Neural crest cell (in vitro differentiated cells): Measurements from ENCODE around the gene SPG11. TPM values are rescaled to one million over a fixed set of nuclear protein-coding genes. Genes with fewer than 3 reads are reported as not detected.

Source experiments
- DNase-seq: peaks from one replicate; pipeline ENCODE4 v3.0.0; 2021; ENCODE audit warnings: low read depth, mixed read lengths, low spot score
- H3K27ac Mint-ChIP-seq: one replicate; pipeline ENCODE4 v1.8.0; 2021; ENCODE audit warnings: mild to moderate bottlenecking, mixed read lengths; ENCODE audit not compliant: unreplicated experiment
- H3K27me3 Mint-ChIP-seq: 2 replicates; pipeline ENCODE4 v1.8.0; 2021; ENCODE audit warnings: low read depth, mild to moderate bottlenecking, mixed read lengths
- H3K36me3 Mint-ChIP-seq: 2 replicates; pipeline ENCODE4 v1.8.0; 2021; ENCODE audit warnings: low read depth, mild to moderate bottlenecking, mixed read lengths
- H3K4me1 Mint-ChIP-seq: 2 replicates; pipeline ENCODE4 v1.8.0; 2021; ENCODE audit warnings: mixed read lengths
- H3K4me3 Mint-ChIP-seq: one replicate; pipeline ENCODE4 v1.8.0; 2021; ENCODE audit warnings: mild to moderate bottlenecking, mixed read lengths
- H3K9me3 Mint-ChIP-seq: 2 replicates; pipeline ENCODE4 v1.8.0; 2021; ENCODE audit warnings: mixed read lengths
- total RNA-seq: library from RNA; stranded (reverse); gene quantifications from 2 replicates; pipeline ENCODE4 v1.2.1, GENCODE V29; 2021
- TF ChIP-seq, protein P1 (sequence below): fragments of 200-600 bp; sonication (generic); conservative IDR thresholded peaks from 2 replicates; pipeline ENCODE4 v1.5.0; 2021; ENCODE audit warnings: antibody characterized with exemption, mild to moderate bottlenecking

The SPG11 gene
- total RNA-seq, 1 donor from 2014 or later: 61.7 TPM

GRCh38 chr15:44623178-44623577, 40.3 kb downstream of the SPG11 start:
- Mint-ChIP-seq H3K27ac (no peak overlapping the region), H3K9me3 (no peaks in the 10 kb centered on the region), H3K27me3 (no peaks in the 10 kb centered on the region), H3K4me3 (no peak overlapping the region), H3K4me1 (no peaks in the 10 kb centered on the region), H3K36me3 (peaks cover 3% of the 10 kb centered on the region)
- TF ChIP-seq, protein P1, sequence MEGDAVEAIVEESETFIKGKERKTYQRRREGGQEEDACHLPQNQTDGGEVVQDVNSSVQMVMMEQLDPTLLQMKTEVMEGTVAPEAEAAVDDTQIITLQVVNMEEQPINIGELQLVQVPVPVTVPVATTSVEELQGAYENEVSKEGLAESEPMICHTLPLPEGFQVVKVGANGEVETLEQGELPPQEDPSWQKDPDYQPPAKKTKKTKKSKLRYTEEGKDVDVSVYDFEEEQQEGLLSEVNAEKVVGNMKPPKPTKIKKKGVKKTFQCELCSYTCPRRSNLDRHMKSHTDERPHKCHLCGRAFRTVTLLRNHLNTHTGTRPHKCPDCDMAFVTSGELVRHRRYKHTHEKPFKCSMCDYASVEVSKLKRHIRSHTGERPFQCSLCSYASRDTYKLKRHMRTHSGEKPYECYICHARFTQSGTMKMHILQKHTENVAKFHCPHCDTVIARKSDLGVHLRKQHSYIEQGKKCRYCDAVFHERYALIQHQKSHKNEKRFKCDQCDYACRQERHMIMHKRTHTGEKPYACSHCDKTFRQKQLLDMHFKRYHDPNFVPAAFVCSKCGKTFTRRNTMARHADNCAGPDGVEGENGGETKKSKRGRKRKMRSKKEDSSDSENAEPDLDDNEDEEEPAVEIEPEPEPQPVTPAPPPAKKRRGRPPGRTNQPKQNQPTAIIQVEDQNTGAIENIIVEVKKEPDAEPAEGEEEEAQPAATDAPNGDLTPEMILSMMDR: no peak
- no peak for DNase-seq

DNA sequence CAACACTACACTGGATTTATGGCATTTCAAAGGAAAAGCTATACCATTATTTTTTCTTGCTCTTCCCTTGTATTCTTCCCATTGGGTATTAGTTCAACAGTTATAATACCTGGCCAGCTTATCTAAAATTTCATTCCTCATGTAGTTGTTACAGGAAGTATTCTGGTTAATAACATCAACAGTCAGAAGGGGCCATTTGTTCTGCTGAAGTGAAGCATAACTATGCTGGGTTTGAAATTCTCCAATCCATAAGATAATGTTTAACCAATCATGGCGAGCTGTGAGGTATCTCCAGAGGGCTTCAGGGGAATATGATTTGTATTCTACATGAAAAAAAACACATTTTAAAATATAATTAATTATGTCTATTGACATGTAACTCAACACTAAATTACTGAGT, 43.4 kb downstream of the SPG11 start:
- Mint-ChIP-seq H3K4me3 (no peak overlapping the region), H3K9me3 (peaks cover 5% of the 10 kb centered on the region), H3K4me1 (no peaks in the 10 kb centered on the region), H3K27me3 (no peaks in the 10 kb centered on the region), H3K27ac (no peak overlapping the region), H3K36me3 (peaks cover 14% of the 10 kb centered on the region)
- DNase-seq: no peak
- TF ChIP-seq, protein P1: no peak

DNA sequence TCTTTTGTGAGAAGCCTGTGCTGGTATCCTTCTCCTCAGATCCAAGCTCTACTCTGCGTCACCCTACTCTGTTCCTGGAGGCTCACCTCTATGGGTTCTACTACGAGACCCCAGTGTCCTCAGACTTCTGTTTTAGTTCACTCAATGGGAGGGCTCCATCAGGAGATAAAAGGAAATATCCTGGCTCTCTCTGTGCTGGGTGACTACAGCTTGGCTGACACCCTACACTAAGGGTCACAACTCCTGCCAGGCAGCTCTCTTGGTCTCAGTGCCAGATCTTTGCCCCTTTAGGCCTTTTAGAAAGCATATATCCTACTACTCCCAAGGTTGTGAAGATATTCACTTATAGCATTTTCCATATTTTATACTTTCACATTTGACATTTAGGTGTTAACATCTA, 46.5 kb downstream of the SPG11 start:
- TF ChIP-seq, protein P1: no peak
- peaks cover 5% of the 10 kb centered on the region for H3K9me3 Mint-ChIP-seq
- no peak for DNase-seq
- peaks cover 20% of the 10 kb centered on the region for H3K36me3 Mint-ChIP-seq
- no peak overlapping the region for H3K27ac Mint-ChIP-seq
- no peaks in the 10 kb centered on the region for H3K4me1 Mint-ChIP-seq
- H3K4me3 Mint-ChIP-seq: no peak overlapping the region
- H3K27me3 Mint-ChIP-seq: no peaks in the 10 kb centered on the region

- Mint-ChIP-seq H3K36me3 (peaks cover 20% of the 10 kb centered on the region), H3K27me3 (no peaks in the 10 kb centered on the region), H3K9me3 (no peaks in the 10 kb centered on the region), H3K27ac (no peak overlapping the region), H3K4me1 (no peaks in the 10 kb centered on the region), H3K4me3 (no peak overlapping the region)
- no peak for DNase-seq
- TF ChIP-seq, protein P1: no peak
Observed at GRCh38 chr15:44606740-44607139, 56.7 kb downstream of the SPG11 start.

DNA sequence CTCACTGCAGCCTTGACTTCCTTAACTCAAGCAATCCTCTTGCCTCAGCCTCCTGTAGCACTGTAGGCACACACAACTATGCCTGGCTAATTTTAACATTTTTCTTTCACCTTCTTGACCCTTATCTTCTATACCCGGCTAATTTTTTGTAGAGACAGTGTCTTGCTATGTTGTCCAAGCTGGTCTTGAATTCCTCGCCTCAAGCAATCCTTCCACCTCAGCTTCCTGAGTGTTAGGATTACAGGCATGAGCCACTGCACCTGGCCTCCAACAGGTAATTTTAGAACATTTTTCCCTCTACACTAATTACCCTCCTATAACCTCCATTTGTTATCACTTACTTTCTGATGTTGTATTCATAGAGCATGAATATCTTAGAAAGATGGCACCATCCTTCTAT, 60.3 kb downstream of the SPG11 start:
- Mint-ChIP-seq H3K27ac (no peak overlapping the region), H3K27me3 (no peaks in the 10 kb centered on the region), H3K4me1 (no peaks in the 10 kb centered on the region), H3K4me3 (no peak overlapping the region), H3K36me3 (peaks cover 20% of the 10 kb centered on the region), H3K9me3 (no peaks in the 10 kb centered on the region)
- TF ChIP-seq, protein P1: no peak
- no peak for DNase-seq

DNA sequence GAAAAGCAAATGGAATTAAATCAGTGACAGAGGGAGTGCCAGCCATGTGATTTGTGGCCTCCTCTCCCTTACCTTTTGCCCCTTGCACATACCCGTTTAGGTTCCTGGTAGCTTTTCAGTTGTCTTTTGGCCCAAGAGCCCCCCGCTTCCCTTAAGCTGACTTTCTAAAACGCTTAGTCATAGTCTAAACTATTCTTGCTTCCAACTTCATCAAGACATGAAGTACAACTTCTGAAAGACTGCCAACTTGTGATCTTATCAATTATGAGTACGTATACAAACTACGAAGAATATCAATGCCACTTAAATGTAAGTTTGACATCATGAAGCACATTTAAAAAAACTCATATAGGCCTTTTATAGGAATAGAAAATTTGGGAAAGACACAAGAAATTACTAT, 64.6 kb downstream of the SPG11 start:
- no peaks in the 10 kb centered on the region for H3K9me3 Mint-ChIP-seq
- no peaks in the 10 kb centered on the region for H3K4me1 Mint-ChIP-seq
- no peak for DNase-seq
- no peaks in the 10 kb centered on the region for H3K27me3 Mint-ChIP-seq
- H3K4me3 Mint-ChIP-seq: no peak overlapping the region
- H3K27ac Mint-ChIP-seq: no peak overlapping the region
- H3K36me3 Mint-ChIP-seq: peaks cover 14% of the 10 kb centered on the region
- TF ChIP-seq, protein P1: no peak
